ENCODE data around the gene BCORL1. TPM values are rescaled to one million over a fixed set of nuclear protein-coding genes. Genes with fewer than 3 reads are reported as not detected.
A peak's percentile ranks its signal among the peaks of the same experiment; 100 is the strongest.

Gene BCORL1
- total RNA-seq, 1 donor from 2014 or later = 9.3 TPM

DNA sequence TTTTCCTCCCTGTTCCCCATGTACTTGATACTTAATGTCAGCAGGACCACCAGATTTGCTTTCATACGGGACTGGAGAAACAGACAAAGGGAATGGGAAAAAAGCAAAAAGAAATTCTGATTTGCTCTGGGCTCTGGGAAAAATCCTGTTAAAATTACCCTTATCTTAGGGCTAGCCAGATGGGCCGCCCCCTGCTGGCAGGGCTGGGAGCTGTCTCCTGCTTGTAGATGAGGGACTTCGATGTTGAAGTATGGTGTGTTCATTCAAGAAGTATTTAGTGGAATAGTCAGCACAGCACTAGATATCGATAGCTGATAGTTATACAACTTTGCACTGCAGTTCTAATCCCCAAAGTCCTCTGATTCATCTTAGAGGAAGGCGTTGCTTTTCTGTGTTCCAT, 45.8 kb downstream of the BCORL1 start:
- intact Hi-C loops (cut with micrococcal nuclease) = loop anchor here (1.0 kb wide), 3 partner anchors 46 to 421 kb away; partner anchors contain the start of gene BCORL1
- Mint-ChIP-seq H3K9me3 (no peaks in the 10 kb centered on the region), H3K27me3 (ENCODE audit: insufficient read depth) (no peaks in the 10 kb centered on the region), H3K4me1 (ENCODE audit: low read depth) (peaks cover 14% of the 10 kb centered on the region), H3K4me3 (no peak overlapping the region), H3K36me3 (ENCODE audit: low read depth) (peaks cover 17% of the 10 kb centered on the region), H3K27ac (peak overlapping the region; percentile 18)
- peak; percentile 1 for DNase-seq (ENCODE audit: low spot score)

DNA sequence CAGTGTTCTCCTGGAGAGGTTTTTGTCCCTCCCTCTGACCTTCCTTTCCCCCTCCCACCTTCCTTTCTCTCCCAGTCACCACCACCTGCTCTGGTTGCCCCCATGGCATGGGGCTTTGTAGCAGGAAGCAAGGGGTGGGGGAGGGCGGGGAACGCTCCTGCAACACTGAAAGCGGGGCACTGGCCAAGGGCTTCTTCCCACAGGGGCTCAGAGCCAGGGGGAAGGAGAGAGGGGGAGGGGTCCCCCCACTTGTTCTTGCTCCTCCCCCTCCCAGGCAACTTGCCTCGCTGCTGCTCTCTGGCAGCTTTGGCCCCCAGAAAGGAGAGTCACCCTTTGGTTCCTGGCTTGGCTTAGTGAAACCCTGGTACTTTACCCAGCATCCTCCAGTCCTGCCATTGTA, 48.4 kb downstream of the BCORL1 start:
- H3K4me3 Mint-ChIP-seq = no peak overlapping the region

DNA sequence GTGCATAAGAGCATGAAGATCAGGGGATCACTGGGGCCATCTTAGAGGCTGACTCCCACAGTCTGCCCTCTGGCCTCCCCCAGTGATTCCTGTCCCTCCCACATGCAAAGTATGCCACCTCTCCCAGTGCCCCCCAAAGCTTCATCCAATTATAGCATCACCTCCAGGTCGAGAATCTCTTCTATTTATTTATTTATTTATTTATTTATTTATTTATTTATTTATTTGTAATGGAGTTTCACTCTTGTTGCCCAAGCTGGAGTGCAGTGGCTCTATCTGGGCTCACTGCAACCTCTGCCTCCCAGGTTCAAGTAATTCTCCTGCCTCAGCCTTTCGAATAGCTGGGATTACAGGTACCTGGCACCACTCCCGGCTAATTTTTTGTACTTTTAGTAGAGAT, 50.1 kb downstream of the BCORL1 start:
- no peak overlapping the region for H3K4me3 Mint-ChIP-seq
- H3K27me3 Mint-ChIP-seq (ENCODE audit: insufficient read depth) = no peaks in the 10 kb centered on the region
- intact Hi-C loops (cut with micrococcal nuclease) = no loop called here
- peaks cover 4% of the 10 kb centered on the region for H3K4me1 Mint-ChIP-seq (ENCODE audit: low read depth)
- H3K9me3 Mint-ChIP-seq = no peaks in the 10 kb centered on the region
- H3K27ac Mint-ChIP-seq = no peak overlapping the region
- H3K36me3 Mint-ChIP-seq (ENCODE audit: low read depth) = peaks cover 5% of the 10 kb centered on the region
- DNase-seq (ENCODE audit: low spot score) = no peak

More for the DNA sequence above, 48.4 kb downstream of the BCORL1 start:
- no peak for DNase-seq (ENCODE audit: low spot score)
- no peaks in the 10 kb centered on the region for H3K27me3 Mint-ChIP-seq (ENCODE audit: insufficient read depth)
- H3K9me3 Mint-ChIP-seq = no peaks in the 10 kb centered on the region
- intact Hi-C loops (cut with micrococcal nuclease) = no loop called here
- H3K4me1 Mint-ChIP-seq (ENCODE audit: low read depth) = peaks cover 4% of the 10 kb centered on the region
- peaks cover 7% of the 10 kb centered on the region for H3K36me3 Mint-ChIP-seq (ENCODE audit: low read depth)
- no peak overlapping the region for H3K27ac Mint-ChIP-seq

DNA sequence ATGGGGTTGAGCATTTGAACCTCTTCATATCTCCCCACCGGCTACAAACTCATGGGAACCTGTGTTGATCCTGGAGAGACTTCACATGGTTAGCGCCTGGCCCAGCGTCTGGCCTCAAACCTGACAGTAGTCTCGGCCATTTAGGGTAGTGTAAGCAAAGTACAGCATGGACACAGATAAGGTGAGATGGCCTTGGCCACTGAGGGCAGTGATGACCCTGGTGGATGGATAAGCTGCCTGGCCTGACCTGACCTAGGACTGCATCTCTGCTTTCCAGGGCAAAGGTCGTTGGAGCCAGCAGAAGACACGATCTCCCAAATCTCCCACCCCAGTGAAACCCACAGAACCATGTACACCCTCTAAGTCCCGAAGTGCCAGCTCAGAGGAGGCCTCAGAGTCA, 51.7 kb downstream of the BCORL1 start:
- no peaks in the 10 kb centered on the region for H3K27me3 Mint-ChIP-seq (ENCODE audit: insufficient read depth)
- no peak for DNase-seq (ENCODE audit: low spot score)
- H3K36me3 Mint-ChIP-seq (ENCODE audit: low read depth) = peaks cover 3% of the 10 kb centered on the region
- no peak overlapping the region for H3K27ac Mint-ChIP-seq
- H3K4me1 Mint-ChIP-seq (ENCODE audit: low read depth) = no peaks in the 10 kb centered on the region
- intact Hi-C loops (cut with micrococcal nuclease) = no loop called here
- no peaks in the 10 kb centered on the region for H3K9me3 Mint-ChIP-seq
- no peak overlapping the region for H3K4me3 Mint-ChIP-seq

DNA sequence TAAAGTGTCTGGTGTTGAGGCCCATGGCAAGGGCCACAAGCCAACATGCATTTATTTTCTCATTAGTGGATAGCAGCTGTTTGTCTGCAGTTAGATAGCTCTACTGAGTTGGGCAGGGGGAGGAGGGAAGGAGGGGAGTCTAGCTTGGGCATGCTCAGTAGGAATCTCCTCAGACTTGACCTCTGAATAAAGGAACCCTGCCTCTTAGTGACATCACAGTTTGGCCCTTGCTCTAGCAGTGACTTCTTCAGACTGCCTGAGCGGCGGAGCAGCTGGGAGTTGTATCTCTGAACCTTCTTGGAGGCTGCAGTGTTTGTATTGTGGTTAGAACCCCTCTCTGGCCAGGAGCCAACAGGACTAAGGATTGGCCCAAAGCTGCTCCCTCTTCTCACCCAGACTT, 57.4 kb downstream of the BCORL1 start:
- intact Hi-C loops (cut with micrococcal nuclease) = no loop called here
- Mint-ChIP-seq H3K4me3 (no peak overlapping the region), H3K27me3 (ENCODE audit: insufficient read depth) (no peaks in the 10 kb centered on the region), H3K4me1 (ENCODE audit: low read depth) (no peaks in the 10 kb centered on the region), H3K9me3 (no peaks in the 10 kb centered on the region), H3K27ac (no peak overlapping the region), H3K36me3 (ENCODE audit: low read depth) (no peaks in the 10 kb centered on the region)
- no peak for DNase-seq (ENCODE audit: low spot score)

DNA sequence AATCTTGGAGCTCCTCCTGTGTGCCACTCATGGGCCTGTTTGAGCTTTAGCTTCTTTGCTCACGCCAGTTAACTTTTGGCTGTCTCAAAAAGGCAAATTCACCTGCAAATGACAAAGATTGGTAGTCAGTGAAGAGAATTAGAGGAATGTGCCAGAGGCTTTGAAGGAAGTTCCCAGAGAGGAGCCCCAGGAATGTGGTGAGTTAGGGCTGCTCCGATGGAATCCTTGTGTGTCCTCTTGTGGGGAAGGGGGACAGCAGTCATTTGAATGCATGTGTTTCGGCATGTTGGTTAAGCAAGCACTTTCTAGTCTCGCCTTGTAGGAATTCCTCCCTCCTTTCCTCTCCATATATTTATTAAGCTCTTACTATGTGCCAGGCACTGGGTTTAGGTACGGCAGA, 65.0 kb downstream of the BCORL1 start:
- Mint-ChIP-seq H3K36me3 (ENCODE audit: low read depth) (peaks cover 3% of the 10 kb centered on the region), H3K4me3 (no peak overlapping the region), H3K27ac (no peak overlapping the region), H3K4me1 (ENCODE audit: low read depth) (no peaks in the 10 kb centered on the region), H3K9me3 (no peaks in the 10 kb centered on the region), H3K27me3 (ENCODE audit: insufficient read depth) (no peaks in the 10 kb centered on the region)
- no peak for DNase-seq (ENCODE audit: low spot score)
- intact Hi-C loops (cut with micrococcal nuclease) = no loop called here

DNA sequence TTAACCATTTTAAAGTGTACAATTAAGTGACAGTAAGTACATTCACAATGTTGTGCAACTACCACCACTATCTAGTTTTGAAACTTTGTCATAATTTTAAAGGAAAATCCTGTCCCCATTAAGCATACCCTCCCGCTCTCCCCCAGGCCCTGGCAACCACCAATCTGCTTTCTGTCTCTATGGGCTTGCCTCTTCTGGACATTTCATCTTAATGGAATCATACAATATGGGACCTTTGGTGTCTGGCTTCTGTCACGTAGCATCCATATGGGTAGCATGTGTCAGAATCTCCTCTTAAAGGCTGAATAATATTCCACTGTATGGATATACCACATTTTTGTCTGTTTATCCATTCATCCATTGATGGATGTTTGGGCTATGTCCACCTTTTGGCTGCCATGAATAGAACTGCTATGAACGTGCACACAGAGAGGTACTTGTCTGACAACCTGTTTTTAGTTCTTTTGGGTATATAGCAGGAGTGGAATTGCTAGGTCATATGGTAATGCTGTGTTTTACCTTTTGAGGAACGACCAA, 66.3 kb downstream of the BCORL1 start:
- Mint-ChIP-seq H3K4me1 (ENCODE audit: low read depth) (no peaks in the 10 kb centered on the region), H3K27me3 (ENCODE audit: insufficient read depth) (no peaks in the 10 kb centered on the region), H3K36me3 (ENCODE audit: low read depth) (peaks cover 3% of the 10 kb centered on the region), H3K4me3 (no peak overlapping the region), H3K9me3 (no peaks in the 10 kb centered on the region), H3K27ac (no peak overlapping the region)
- DNase-seq (ENCODE audit: low spot score) = no peak
- intact Hi-C loops (cut with micrococcal nuclease) = no loop called here

DNA sequence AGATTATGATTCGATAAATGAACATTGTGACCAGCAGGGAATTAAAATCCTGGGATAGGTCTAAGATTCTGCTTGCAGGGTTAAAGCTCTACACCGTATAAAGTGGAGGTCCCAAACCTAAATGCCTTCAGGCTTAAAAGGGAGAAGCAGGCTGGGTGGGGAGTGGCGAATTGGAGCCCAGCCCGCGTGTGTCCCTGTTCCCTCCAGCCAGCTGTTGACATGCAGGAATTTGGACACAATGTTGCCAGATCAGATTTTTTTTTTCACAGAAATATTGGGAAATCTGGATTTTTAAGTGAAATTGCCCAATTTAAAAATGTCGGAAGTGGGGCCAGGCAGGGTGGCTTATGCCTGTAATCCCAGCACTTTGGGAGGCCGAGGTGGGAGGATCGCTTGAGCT, 67.4 kb downstream of the BCORL1 start:
- intact Hi-C loops (cut with micrococcal nuclease) = no loop called here
- Mint-ChIP-seq H3K4me1 (ENCODE audit: low read depth) (no peaks in the 10 kb centered on the region), H3K9me3 (no peaks in the 10 kb centered on the region), H3K36me3 (ENCODE audit: low read depth) (peaks cover 3% of the 10 kb centered on the region), H3K4me3 (no peak overlapping the region), H3K27me3 (ENCODE audit: insufficient read depth) (no peaks in the 10 kb centered on the region), H3K27ac (no peak overlapping the region)
- DNase-seq (ENCODE audit: low spot score) = no peak

DNA sequence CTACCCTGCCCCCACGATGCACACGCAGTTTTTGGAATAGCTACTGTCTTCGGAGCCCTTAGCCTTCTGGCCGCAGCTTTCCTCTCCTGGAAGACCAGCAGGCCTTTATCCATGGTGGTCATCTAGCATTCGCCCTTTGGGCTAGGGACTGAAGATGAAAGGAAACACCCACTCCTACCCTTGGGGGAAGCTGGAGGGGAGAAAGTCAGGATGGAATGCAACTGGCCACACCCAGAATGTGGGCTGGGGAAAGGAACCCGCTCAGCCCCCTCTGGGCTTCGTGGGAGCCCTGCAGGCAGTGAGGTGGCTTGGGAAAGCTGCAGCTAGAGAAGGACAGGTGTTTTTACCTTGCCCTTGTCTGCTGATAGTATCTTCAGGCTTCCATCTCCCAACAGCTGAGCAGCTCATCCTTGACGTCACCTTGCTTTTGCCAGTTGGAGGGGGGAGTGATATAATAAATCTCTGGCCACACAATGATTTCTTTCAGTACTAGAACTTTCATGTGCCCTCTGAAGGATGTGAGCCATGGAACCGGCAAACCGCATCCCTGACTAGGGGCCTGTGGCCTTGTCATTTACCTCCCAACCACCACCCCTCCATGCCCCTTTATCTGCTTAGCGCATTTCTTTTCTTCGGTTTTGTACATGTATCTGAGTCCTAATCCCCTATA, 68.9 kb downstream of the BCORL1 start:
- intact Hi-C loops (cut with micrococcal nuclease) = no loop called here
- no peaks in the 10 kb centered on the region for H3K9me3 Mint-ChIP-seq
- peaks cover 3% of the 10 kb centered on the region for H3K36me3 Mint-ChIP-seq (ENCODE audit: low read depth)
- H3K27ac Mint-ChIP-seq = no peak overlapping the region
- no peaks in the 10 kb centered on the region for H3K27me3 Mint-ChIP-seq (ENCODE audit: insufficient read depth)
- no peak for DNase-seq (ENCODE audit: low spot score)
- no peak overlapping the region for H3K4me3 Mint-ChIP-seq
- no peaks in the 10 kb centered on the region for H3K4me1 Mint-ChIP-seq (ENCODE audit: low read depth)

DNA sequence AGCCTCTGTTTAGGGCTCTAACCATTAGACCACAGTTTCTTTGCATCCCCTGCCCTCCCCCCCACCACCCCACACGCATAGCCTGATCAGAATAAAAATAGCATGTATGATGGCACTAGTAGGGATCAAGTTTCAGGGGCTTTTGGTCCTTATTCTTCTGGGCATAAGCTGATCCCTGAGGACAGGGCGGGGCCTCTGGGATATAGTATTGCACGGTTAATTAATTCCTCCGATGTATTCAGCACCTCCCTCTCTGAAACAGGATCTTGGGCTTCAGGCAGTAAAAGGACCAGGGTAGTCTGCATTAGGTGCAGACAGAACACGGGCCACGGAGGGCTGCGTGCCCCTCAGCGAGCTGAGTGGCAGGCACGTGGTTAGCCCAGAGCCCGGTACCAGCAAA, 70.8 kb downstream of the BCORL1 start:
- intact Hi-C loops (cut with micrococcal nuclease) = no loop called here
- no peak for DNase-seq (ENCODE audit: low spot score)
- Mint-ChIP-seq H3K4me1 (ENCODE audit: low read depth) (no peaks in the 10 kb centered on the region), H3K27me3 (ENCODE audit: insufficient read depth) (no peaks in the 10 kb centered on the region), H3K27ac (no peak overlapping the region), H3K9me3 (no peaks in the 10 kb centered on the region), H3K36me3 (ENCODE audit: low read depth) (peaks cover 7% of the 10 kb centered on the region), H3K4me3 (no peak overlapping the region)

DNA sequence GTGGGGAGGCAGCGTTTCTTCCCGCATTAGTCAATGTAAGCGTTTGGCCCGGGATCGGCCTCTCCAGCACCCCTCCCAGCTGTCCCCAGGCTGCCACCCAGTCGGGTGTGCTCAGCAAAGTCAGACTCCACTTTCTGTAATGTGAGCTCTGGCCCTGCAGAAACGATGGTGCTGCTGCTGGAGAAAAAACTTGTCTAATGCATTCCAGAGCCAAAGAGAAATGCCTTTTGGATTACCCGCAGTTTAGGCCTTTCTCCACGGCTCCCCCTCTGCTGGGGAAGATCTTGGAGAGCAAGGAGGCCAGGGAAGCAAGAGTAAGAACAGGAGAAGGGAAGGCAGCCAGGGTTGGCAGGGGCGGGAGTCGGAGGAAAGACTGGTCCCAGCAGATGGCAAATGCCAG, 72.7 kb downstream of the BCORL1 start:
- Mint-ChIP-seq H3K27me3 (ENCODE audit: insufficient read depth) (no peaks in the 10 kb centered on the region), H3K9me3 (no peaks in the 10 kb centered on the region), H3K4me3 (no peak overlapping the region), H3K4me1 (ENCODE audit: low read depth) (no peaks in the 10 kb centered on the region), H3K36me3 (ENCODE audit: low read depth) (peaks cover 4% of the 10 kb centered on the region), H3K27ac (no peak overlapping the region)
- no peak for DNase-seq (ENCODE audit: low spot score)
- intact Hi-C loops (cut with micrococcal nuclease) = no loop called here

DNA sequence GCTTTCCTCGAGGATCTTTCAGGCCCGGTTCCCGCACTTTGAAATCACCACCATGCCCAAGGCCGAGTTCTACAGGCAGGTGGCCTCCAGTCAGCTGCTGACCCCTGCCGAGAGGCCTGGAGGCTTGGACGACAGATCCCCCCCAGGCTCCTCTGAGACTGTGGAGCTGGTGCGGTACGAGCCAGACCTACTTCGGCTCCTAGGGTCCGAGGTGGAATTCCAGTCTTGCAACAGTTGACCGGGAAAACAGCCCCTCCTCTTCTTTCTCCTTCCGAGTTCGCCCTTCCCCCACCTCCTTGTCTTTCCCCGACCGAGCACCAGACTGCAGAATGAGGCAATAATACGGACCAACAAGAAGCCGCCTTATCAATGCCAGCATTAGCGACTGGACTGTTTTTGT, 73.5 kb downstream of the BCORL1 start:
- no peaks in the 10 kb centered on the region for H3K27me3 Mint-ChIP-seq (ENCODE audit: insufficient read depth)
- no peak overlapping the region for H3K27ac Mint-ChIP-seq
- DNase-seq (ENCODE audit: low spot score) = no peak
- peaks cover 4% of the 10 kb centered on the region for H3K36me3 Mint-ChIP-seq (ENCODE audit: low read depth)
- H3K4me3 Mint-ChIP-seq = no peak overlapping the region
- intact Hi-C loops (cut with micrococcal nuclease) = no loop called here
- H3K4me1 Mint-ChIP-seq (ENCODE audit: low read depth) = no peaks in the 10 kb centered on the region
- no peaks in the 10 kb centered on the region for H3K9me3 Mint-ChIP-seq

DNA sequence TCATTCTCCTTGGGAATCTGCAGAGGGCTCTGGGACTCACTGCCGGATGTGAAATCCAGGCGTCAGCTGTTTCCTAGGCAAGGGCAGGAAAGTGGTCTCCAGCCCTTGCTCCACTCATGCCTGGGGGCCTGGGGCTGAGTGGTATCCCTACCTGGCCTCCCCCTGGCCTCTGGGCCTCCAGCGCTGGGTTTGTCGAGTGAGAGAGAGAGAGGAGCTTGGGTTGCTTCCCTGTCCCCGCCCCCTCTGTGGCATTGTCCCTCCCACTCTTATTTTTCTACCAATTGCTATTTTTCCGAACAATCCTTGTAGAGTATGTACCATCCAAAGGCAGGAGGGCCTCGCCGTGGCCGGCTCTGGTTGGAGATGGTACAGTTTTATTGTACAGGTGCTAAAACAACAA, 74.8 kb downstream of the BCORL1 start:
- no peak for DNase-seq (ENCODE audit: low spot score)
- intact Hi-C loops (cut with micrococcal nuclease) = no loop called here
- no peak overlapping the region for H3K4me3 Mint-ChIP-seq
- no peaks in the 10 kb centered on the region for H3K9me3 Mint-ChIP-seq
- H3K27ac Mint-ChIP-seq = no peak overlapping the region
- H3K27me3 Mint-ChIP-seq (ENCODE audit: insufficient read depth) = no peaks in the 10 kb centered on the region
- peaks cover 4% of the 10 kb centered on the region for H3K36me3 Mint-ChIP-seq (ENCODE audit: low read depth)
- no peaks in the 10 kb centered on the region for H3K4me1 Mint-ChIP-seq (ENCODE audit: low read depth)

DNA sequence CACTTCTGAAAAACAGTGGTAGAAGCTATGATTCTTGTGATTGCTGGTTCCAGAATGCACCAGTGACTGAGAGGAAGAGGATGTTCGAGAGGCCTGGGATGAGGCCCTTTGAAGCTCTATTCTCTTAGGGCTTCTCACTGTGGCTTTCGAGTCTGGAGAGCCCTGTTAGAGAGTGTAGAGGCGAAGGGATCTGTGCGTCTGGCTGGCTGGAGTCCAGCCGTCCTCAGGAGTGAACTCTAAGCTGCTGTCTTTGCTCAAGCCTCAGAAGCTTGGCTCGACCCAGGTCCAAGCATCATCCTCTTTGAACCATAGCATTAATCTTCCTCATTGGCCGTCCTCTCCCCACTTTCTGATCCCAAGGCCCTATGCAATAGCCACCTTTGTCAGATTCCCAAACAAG, 76.2 kb downstream of the BCORL1 start:
- Mint-ChIP-seq H3K36me3 (ENCODE audit: low read depth) (peaks cover 9% of the 10 kb centered on the region), H3K27ac (no peak overlapping the region), H3K4me1 (ENCODE audit: low read depth) (no peaks in the 10 kb centered on the region), H3K4me3 (peak overlapping the region; percentile 67), H3K27me3 (ENCODE audit: insufficient read depth) (no peaks in the 10 kb centered on the region), H3K9me3 (no peaks in the 10 kb centered on the region)
- no peak for DNase-seq (ENCODE audit: low spot score)
- intact Hi-C loops (cut with micrococcal nuclease) = no loop called here

Measured in activated T-helper 1 cell treated with anti-CD3 and anti-CD28 coated beads, Interleukin-12 subunit alpha, Interleukin-12 subunit beta, Interleukin-2, Interleukin-4 antibody, amounts not matched to agents 30 ng/mL and 10 ng/mL and 1 ng/mL, durations not matched to agents 14 hours and 24 hours and 36 hours (primary cell).